Ovary (tissue), 3 donors: ENCODE results near the gene TMCC2.

Experiments
- POLR2A ChIP-seq: fragments of 450-650 bp; IDR thresholded peaks from one replicate; pipeline ENCODE4 v1.6.1; 2017; ENCODE audit warnings: antibody characterized with exemption, mild to moderate bottlenecking, moderate library complexity
- TF ChIP-seq, protein P1 (sequence below), 3 donors: fragments of 450-650 bp in 2 of 3; fragments of 200-600 bp in 1 of 3; IDR thresholded peaks; one replicate each; pipeline versions ENCODE4 v1.5.1 to v1.8.0; 2016 to 2022; ENCODE audit warnings: antibody characterized with exemption in 3 of 3, mild to moderate bottlenecking in 1 of 3
- donor health status: DM: no; HTN: no; CAD: no.

DNA sequence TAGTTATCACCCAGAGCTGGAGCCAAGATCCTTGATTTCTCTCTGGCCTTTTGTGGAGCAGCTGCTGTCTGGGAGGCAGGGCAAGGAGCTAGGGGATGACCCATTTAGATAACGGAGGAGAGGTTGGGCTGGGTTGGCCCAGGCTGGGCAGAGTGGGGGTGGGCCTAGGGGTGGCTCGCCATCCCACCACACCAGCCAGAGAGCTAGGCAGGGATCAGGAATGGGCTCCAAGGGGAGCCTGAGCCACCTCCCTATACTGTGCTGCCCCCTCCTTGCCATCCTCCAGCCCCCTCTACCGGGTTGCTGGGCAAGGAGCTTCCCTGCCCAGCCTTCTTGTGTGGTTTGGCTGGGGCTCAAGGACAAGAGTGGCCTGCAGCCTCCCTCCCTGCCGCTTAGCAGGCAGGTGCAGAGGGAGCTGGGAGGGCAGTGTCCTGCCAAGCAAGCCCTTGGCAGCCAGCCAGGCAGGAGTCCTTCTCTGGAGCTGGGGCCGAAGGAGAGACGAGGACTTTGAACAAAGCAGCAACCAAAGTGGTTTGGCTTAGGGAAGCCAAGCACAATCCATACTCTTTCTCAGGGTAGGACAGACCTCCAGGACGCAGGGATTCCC is 89.7 kb downstream of the TMCC2 start:
- TF ChIP-seq, protein P1, sequence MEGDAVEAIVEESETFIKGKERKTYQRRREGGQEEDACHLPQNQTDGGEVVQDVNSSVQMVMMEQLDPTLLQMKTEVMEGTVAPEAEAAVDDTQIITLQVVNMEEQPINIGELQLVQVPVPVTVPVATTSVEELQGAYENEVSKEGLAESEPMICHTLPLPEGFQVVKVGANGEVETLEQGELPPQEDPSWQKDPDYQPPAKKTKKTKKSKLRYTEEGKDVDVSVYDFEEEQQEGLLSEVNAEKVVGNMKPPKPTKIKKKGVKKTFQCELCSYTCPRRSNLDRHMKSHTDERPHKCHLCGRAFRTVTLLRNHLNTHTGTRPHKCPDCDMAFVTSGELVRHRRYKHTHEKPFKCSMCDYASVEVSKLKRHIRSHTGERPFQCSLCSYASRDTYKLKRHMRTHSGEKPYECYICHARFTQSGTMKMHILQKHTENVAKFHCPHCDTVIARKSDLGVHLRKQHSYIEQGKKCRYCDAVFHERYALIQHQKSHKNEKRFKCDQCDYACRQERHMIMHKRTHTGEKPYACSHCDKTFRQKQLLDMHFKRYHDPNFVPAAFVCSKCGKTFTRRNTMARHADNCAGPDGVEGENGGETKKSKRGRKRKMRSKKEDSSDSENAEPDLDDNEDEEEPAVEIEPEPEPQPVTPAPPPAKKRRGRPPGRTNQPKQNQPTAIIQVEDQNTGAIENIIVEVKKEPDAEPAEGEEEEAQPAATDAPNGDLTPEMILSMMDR (IDR thresholded peaks at IDR 0.05) = no peak
- TF ChIP-seq POLR2A = no peak
